A673 (cell line): ENCODE results near the gene CPNE1. TPM values are rescaled to one million over a fixed set of nuclear protein-coding genes. Genes with fewer than 3 reads are reported as not detected.
A peak's percentile ranks its signal among the peaks of the same experiment; 100 is the strongest.

Experiments used
- BruUV-seq: library from RNA; stranded (reverse); fragments of 400-500 nt; replicated peaks from 2 replicates; lab custom pipeline; 2021; lab: Mats Ljungman, UMichigan
- CTCF ChIA-PET: fragments of 300-600 bp; sonication (Branson Sonifier 250); formaldehyde crosslinking; loops from one replicate; lab custom pipeline; 2022; ENCODE audit warnings: antibody characterized with exemption; lab: Charles Lee
- POLR2A ChIA-PET: fragments of 300-600 bp; sonication (Branson Sonifier 250); formaldehyde crosslinking; loops from one replicate; lab custom pipeline; 2022; ENCODE audit warnings: antibody characterized with exemption; ENCODE audit not compliant: low non-redundant PET; lab: Charles Lee
- DNase-seq: peaks from one replicate; pipeline ENCODE4 v3.0.0-alpha.2; 2015; ENCODE audit warnings: low spot score
- H3K27ac ChIP-seq: fragments of 200-600 bp; sonication (generic); 2 replicates; pipeline ENCODE4 v1.5.1; 2016; ENCODE audit warnings: mixed run types, low read depth, mild to moderate bottlenecking, mixed read lengths, antibody characterized with exemption, low read length; ENCODE audit not compliant: poor library complexity, severe bottlenecking
- H3K27me3 ChIP-seq: fragments of 200-600 bp; sonication (generic); replicated peaks from 2 replicates; pipeline ENCODE4 v1.6.1; 2017; ENCODE audit warnings: mixed run types, low read depth, mild to moderate bottlenecking, mixed read lengths, antibody characterized with exemption, low read length; ENCODE audit not compliant: insufficient read depth, poor library complexity
- H3K36me3 ChIP-seq: fragments of 200-600 bp; sonication (generic); 2 replicates; pipeline ENCODE4 v1.6.1; 2016; ENCODE audit warnings: mixed run types, mild to moderate bottlenecking, mixed read lengths, antibody characterized with exemption, low read length; ENCODE audit not compliant: insufficient read depth, poor library complexity, severe bottlenecking
- H3K4me1 ChIP-seq: fragments of 200-600 bp; sonication (generic); 2 replicates; pipeline ENCODE4 v1.6.1; 2017; ENCODE audit warnings: mixed run types, mild to moderate bottlenecking, mixed read lengths, antibody characterized with exemption, low read length; ENCODE audit not compliant: insufficient read depth, poor library complexity, severe bottlenecking
- H3K4me3 ChIP-seq: fragments of 200-600 bp; sonication (generic); 2 replicates; pipeline ENCODE4 v1.5.1; 2016; ENCODE audit warnings: low read depth, mixed run types, mild to moderate bottlenecking, mixed read lengths, low read length; ENCODE audit not compliant: poor library complexity, severe bottlenecking
- H3K9me3 ChIP-seq: fragments of 200-600 bp; sonication (generic); 2 replicates; pipeline ENCODE4 v1.6.1; 2016; ENCODE audit warnings: mixed run types, low read depth, mild to moderate bottlenecking, mixed read lengths, antibody characterized with exemption, low read length; ENCODE audit not compliant: poor library complexity, severe bottlenecking
- EZH2 ChIP-seq: fragments of 200-600 bp; sonication (generic); IDR thresholded peaks from 2 replicates; pipeline ENCODE4 v1.6.1; 2017; ENCODE audit warnings: borderline replicate concordance, low read depth, mild to moderate bottlenecking, mixed read lengths, antibody characterized with exemption, low read length; ENCODE audit not compliant: poor library complexity, severe bottlenecking
- intact Hi-C: fragments of 100-400 bp; cut with micrococcal nuclease; formaldehyde crosslinking; loops from one replicate; pipeline ENCODE4 v1.10.0; 2022; ENCODE audit not compliant: unreplicated experiment
- total RNA-seq: library from RNA; stranded (reverse); gene quantifications from 2 replicates; pipeline ENCODE4 v1.2.3, GENCODE V29; 2021
- TF ChIP-seq, protein P1 (sequence below): fragments of 300-800, 200-600 bp; sonication (generic); conservative IDR thresholded peaks from 2 replicates; pipeline ENCODE4 v1.5.1; 2017; ENCODE audit warnings: low read depth, mild to moderate bottlenecking, antibody characterized with exemption, low read length, moderate library complexity, mixed read lengths

Gene CPNE1
- total RNA-seq, 1 experiment from 2014 or later: 273 TPM

GRCh38 chr20:35629427-35630145 is 35.1 kb downstream of the CPNE1 start:
- POLR2A ChIA-PET: no interaction called here
- Histone ChIP-seq H3K27me3 (no peaks in the 10 kb centered on the region), H3K4me1 (no peaks in the 10 kb centered on the region), H3K9me3 (no peaks in the 10 kb centered on the region), H3K4me3 (no peak overlapping the region), H3K27ac (no peak overlapping the region), H3K36me3 (peaks cover 51% of the 10 kb centered on the region)
- TF ChIP-seq, protein P1, sequence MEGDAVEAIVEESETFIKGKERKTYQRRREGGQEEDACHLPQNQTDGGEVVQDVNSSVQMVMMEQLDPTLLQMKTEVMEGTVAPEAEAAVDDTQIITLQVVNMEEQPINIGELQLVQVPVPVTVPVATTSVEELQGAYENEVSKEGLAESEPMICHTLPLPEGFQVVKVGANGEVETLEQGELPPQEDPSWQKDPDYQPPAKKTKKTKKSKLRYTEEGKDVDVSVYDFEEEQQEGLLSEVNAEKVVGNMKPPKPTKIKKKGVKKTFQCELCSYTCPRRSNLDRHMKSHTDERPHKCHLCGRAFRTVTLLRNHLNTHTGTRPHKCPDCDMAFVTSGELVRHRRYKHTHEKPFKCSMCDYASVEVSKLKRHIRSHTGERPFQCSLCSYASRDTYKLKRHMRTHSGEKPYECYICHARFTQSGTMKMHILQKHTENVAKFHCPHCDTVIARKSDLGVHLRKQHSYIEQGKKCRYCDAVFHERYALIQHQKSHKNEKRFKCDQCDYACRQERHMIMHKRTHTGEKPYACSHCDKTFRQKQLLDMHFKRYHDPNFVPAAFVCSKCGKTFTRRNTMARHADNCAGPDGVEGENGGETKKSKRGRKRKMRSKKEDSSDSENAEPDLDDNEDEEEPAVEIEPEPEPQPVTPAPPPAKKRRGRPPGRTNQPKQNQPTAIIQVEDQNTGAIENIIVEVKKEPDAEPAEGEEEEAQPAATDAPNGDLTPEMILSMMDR: no peak
- no peak for TF ChIP-seq EZH2
- CTCF ChIA-PET: no interaction called here
- no peak for DNase-seq
- no TSS peak for BruUV-seq
- intact Hi-C loops: no loop called here

GRCh38 chr20:35627121-35627520 is 37.6 kb downstream of the CPNE1 start:
- ChIA-PET CTCF (no interaction called here), POLR2A (no interaction called here)
- Histone ChIP-seq H3K27ac (no peak overlapping the region), H3K4me1 (no peaks in the 10 kb centered on the region), H3K27me3 (no peaks in the 10 kb centered on the region), H3K9me3 (no peaks in the 10 kb centered on the region), H3K36me3 (peaks cover 46% of the 10 kb centered on the region), H3K4me3 (no peak overlapping the region)
- TF ChIP-seq, protein P1: no peak
- no peak for TF ChIP-seq EZH2
- no peak for DNase-seq
- BruUV-seq: no TSS peak
- intact Hi-C loops: no loop called here

DNA sequence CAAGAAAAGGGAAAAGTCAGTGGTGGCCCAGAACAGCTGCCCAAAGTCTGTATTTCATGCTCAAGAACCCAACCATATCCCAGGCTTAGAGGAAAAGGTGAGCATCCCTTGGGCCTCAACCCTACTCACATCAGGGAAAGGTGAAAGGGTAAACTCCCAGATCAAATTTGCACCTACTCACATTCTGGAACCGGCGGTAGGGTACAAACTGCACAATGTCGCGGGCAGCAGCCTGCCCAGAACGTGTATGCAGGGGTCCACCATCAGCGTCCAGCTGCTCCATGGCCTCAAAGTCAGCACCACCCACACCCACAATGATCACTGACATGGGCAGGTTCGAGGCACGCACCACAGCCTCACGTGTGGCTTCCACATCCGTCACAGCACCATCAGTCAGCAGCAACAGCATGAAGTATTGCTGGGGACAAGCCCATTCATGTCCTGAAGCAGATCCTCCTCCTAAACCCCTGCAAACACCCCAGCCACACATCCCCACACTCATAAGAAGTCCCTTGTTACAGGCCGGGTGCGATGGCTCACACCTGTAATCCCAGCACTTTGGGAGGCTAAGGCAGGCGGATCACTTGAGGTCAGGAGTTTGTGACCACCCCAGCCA is 38.2 kb downstream of the CPNE1 start:
- intact Hi-C loops: no loop called here
- Histone ChIP-seq H3K9me3 (no peaks in the 10 kb centered on the region), H3K27ac (no peak overlapping the region), H3K4me1 (no peaks in the 10 kb centered on the region), H3K36me3 (peaks cover 40% of the 10 kb centered on the region), H3K4me3 (no peak overlapping the region), H3K27me3 (no peaks in the 10 kb centered on the region)
- ChIA-PET POLR2A (no interaction called here), CTCF (no interaction called here)
- DNase-seq: no peak
- no peak for TF ChIP-seq EZH2
- TF ChIP-seq, protein P1: no peak
- BruUV-seq: TSS peak; percentile 40
